ENCODE results near the gene STAB2.

The STAB2 gene

GRCh38 chr12:103657331-103657730, 70.3 kb downstream of the STAB2 start:
- DNase-seq, result no peak

GRCh38 chr12:103664626-103665025, 77.6 kb downstream of the STAB2 start:
- no peak for DNase-seq

GRCh38 chr12:103665971-103666370, 78.9 kb downstream of the STAB2 start:
- no peak for DNase-seq

GRCh38 chr12:103667125-103667524, 80.1 kb downstream of the STAB2 start:
- DNase-seq, result no peak

GRCh38 chr12:103668520-103668919, 81.4 kb downstream of the STAB2 start:
- no peak for DNase-seq

- DNase-seq, result no peak
Observed at GRCh38 chr12:103671367-103671766, 84.3 kb downstream of the STAB2 start.

GRCh38 chr12:103672401-103673119, 85.5 kb downstream of the STAB2 start:
- no peak for DNase-seq

- DNase-seq, result no peak
Observed at GRCh38 chr12:103673487-103673886, 86.4 kb downstream of the STAB2 start.

GRCh38 chr12:103673891-103674375, 86.9 kb downstream of the STAB2 start:
- no peak for DNase-seq

GRCh38 chr12:103676893-103677292, 89.8 kb downstream of the STAB2 start:
- no peak for DNase-seq

- DNase-seq, result no peak
Observed at GRCh38 chr12:103677341-103677740, 90.3 kb downstream of the STAB2 start.

GRCh38 chr12:103677905-103678304, 90.8 kb downstream of the STAB2 start:
- no peak for DNase-seq

- no peak for DNase-seq
Observed at GRCh38 chr12:103679421-103680170, 92.5 kb downstream of the STAB2 start.

GRCh38 chr12:103680591-103681141, 93.6 kb downstream of the STAB2 start:
- no peak for DNase-seq

GRCh38 chr12:103686026-103686425, 99.0 kb downstream of the STAB2 start:
- no peak for DNase-seq

- peak; percentile 9 for DNase-seq
Observed at GRCh38 chr12:103687253-103687652, 100.2 kb downstream of the STAB2 start.

- no peak for DNase-seq
Observed at GRCh38 chr12:103688376-103689063, 101.4 kb downstream of the STAB2 start.

- DNase-seq, result no peak
Observed at GRCh38 chr12:103690426-103690825, 103.4 kb downstream of the STAB2 start.

GRCh38 chr12:103691063-103691462, 104.0 kb downstream of the STAB2 start:
- DNase-seq, result no peak

- no peak for DNase-seq
Observed at GRCh38 chr12:103696101-103696500, 109.0 kb downstream of the STAB2 start.

GRCh38 chr12:103697971-103698751, 111.1 kb downstream of the STAB2 start:
- DNase-seq, result peak; percentile 51

GRCh38 chr12:103698752-103699560, 111.9 kb downstream of the STAB2 start:
- DNase-seq, result peak; percentile 81

Measured in suppressor macrophage treated with lipopolysaccharide for 4 hours (primary cell).